ENCODE data around the gene GAA.
"Not testable (repeated sequence)": the region's sequence is repeated elsewhere in the genome, so short reads cannot be mapped to it uniquely, and the experiment has no call there.

The GAA gene

DNA sequence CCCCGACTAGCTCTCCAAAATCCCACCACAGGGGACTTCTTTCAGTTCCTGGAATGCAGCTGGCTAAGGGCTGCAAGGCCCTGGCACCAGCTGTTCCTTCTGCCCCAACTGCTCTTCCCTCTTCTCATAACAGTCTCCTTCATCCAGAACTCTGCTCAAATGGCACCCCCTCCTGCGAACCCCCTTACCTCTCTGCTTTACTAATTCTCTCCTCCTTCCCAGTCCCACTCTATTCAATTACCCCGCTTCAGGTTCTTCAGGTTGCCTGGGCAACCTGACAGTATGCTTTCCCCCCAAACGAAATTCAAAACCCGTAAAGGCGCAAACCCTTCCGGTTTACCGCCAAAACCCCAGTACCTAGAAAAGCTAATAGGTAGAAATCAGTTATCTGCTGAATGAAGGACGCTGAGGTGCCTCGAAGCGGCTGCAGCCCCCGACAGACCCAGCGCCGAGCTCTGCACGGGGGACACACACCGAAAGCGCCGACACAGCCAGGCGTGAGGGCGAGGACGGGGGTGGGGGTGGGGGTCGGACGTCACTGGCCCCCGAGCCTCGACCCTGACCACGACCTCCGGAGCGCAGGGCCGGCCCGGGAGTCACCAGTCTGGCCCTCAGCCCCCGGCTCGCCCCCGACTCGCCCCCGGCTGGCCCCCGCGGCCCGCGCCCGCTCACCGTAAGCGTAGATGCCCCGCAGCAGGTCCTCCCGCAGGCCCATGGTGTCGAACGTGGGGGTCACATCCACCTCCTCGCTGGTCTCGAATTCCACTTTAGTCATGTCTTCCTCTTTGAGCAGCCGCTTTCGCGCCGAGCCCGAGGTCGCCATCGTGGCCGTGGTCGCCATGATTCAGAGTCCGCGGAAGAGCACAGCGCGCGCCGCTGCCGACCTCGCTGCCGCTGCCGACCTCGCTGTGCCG lies 45.0 kb downstream of the GAA start:
- ATAC-seq (ENCODE audit: low read depth) (no peak), DNase-seq (ENCODE audit: low spot score in 2 of 2) (no peak)
- H3K27ac Mint-ChIP-seq: peak overlapping the region; percentile 93

GRCh38 chr17:80147035-80147822 lies 45.8 kb downstream of the GAA start, which contains the start of gene EIF4A3:
EIF4A3 (minus strand) TSS chr17:80147128; CDS start chr17:80146961, 167 bp downstream.
- Mint-ChIP-seq H3K27me3 (no peaks in the 10 kb centered on the region), H3K27ac (peak within 1 kb of the TSS; percentile 93), H3K4me3 (peak within 1 kb of the TSS; percentile 98), H3K36me3 (peaks cover 3% of the 10 kb centered on the region), H3K9me3 (no peaks in the 10 kb centered on the region), H3K4me1 (peaks cover 22% of the 10 kb centered on the region)
- DNase-seq (ENCODE audit: low spot score in 2 of 2) (peak; percentile 85 to 96), ATAC-seq (ENCODE audit: low read depth) (peak; percentile 92)

More for the DNA sequence above, 45.0 kb downstream of the GAA start:
- peak overlapping the region; percentile 98 for H3K4me3 Mint-ChIP-seq
- no peaks in the 10 kb centered on the region for H3K27me3 Mint-ChIP-seq
- H3K4me1 Mint-ChIP-seq: peaks cover 18% of the 10 kb centered on the region
- H3K9me3 Mint-ChIP-seq: no peaks in the 10 kb centered on the region
- peaks cover 3% of the 10 kb centered on the region for H3K36me3 Mint-ChIP-seq

- DNase-seq (ENCODE audit: low spot score in 2 of 2) (no peak), ATAC-seq (ENCODE audit: low read depth) (no peak)
- no peak overlapping the region for H3K4me3 Mint-ChIP-seq
- no peaks in the 10 kb centered on the region for H3K27me3 Mint-ChIP-seq
- H3K27ac Mint-ChIP-seq: no peak overlapping the region
- H3K9me3 Mint-ChIP-seq: peaks cover 5% of the 10 kb centered on the region
- peaks cover 14% of the 10 kb centered on the region for H3K4me1 Mint-ChIP-seq
- no peaks in the 10 kb centered on the region for H3K36me3 Mint-ChIP-seq
Observed at GRCh38 chr17:80151333-80151732, 50.0 kb downstream of the GAA start.

GRCh38 chr17:80152081-80152702 lies 50.8 kb downstream of the GAA start:
- no peak overlapping the region for H3K4me3 Mint-ChIP-seq

DNA sequence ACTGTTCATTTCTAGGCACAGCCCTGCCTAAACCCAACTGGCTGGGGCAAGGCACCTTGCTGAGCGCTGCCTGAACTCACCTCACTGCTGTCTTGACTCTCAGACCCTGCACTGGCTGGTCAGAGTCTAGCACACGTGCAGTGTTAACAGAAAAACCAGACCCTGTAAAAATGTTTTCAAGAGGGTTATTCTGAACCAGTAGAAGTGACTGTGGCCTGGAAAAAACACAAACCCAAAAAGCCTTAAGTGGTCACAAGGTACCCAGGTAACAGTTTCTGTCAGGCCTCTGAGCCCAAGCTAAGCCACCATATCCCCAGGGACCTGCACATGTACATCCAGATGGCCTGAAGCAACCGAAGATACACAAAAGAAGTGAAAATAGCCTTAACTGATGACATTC lies 51.6 kb downstream of the GAA start:
- no peaks in the 10 kb centered on the region for H3K27me3 Mint-ChIP-seq
- no peaks in the 10 kb centered on the region for H3K36me3 Mint-ChIP-seq
- H3K27ac Mint-ChIP-seq: no peak overlapping the region
- H3K4me3 Mint-ChIP-seq: no peak overlapping the region
- peaks cover 14% of the 10 kb centered on the region for H3K4me1 Mint-ChIP-seq
- DNase-seq (ENCODE audit: low spot score in 2 of 2) (no peak), ATAC-seq (ENCODE audit: low read depth) (peak; percentile 15)
- peaks cover 6% of the 10 kb centered on the region for H3K9me3 Mint-ChIP-seq

More at GRCh38 chr17:80152081-80152702, 50.8 kb downstream of the GAA start:
- H3K4me1 Mint-ChIP-seq: peaks cover 14% of the 10 kb centered on the region
- no peaks in the 10 kb centered on the region for H3K27me3 Mint-ChIP-seq
- no peak for ATAC-seq (ENCODE audit: low read depth)
- DNase-seq (ENCODE audit: low spot score in 2 of 2): no peak
- no peaks in the 10 kb centered on the region for H3K36me3 Mint-ChIP-seq
- H3K27ac Mint-ChIP-seq: no peak overlapping the region
- H3K9me3 Mint-ChIP-seq: peaks cover 6% of the 10 kb centered on the region

DNA sequence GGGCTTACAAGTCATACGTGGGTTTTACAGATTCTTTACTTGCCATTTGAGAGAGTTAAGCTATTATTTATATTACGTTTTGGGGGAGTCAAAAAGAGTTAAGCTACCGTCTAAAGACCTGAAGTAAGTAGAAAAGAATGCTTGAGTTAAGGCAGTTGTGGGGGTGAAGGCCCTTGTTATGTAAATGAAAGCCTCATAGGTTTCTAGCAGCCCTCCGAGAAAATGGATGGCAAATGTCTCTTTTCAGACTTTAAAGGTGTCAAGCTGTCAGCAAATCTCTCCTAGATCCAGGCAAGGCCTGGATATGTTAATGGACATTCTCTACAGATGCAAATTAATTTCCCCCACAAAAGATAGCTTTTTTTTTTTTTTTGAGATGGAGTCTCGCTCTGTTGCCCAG lies 52.8 kb downstream of the GAA start:
- ATAC-seq (ENCODE audit: low read depth) (no peak), DNase-seq (ENCODE audit: low spot score in 2 of 2) (no peak)
- no peaks in the 10 kb centered on the region for H3K36me3 Mint-ChIP-seq
- H3K27me3 Mint-ChIP-seq: no peaks in the 10 kb centered on the region
- H3K27ac Mint-ChIP-seq: no peak overlapping the region
- peaks cover 12% of the 10 kb centered on the region for H3K4me1 Mint-ChIP-seq
- H3K4me3 Mint-ChIP-seq: no peak overlapping the region
- H3K9me3 Mint-ChIP-seq: peaks cover 6% of the 10 kb centered on the region

GRCh38 chr17:80155600-80155999 lies 54.2 kb downstream of the GAA start:
- DNase-seq (ENCODE audit: low spot score in 2 of 2); H3K4me3 Mint-ChIP-seq; H3K9me3 Mint-ChIP-seq; H3K27me3 Mint-ChIP-seq; H3K27ac Mint-ChIP-seq; ATAC-seq (ENCODE audit: low read depth); H3K36me3 Mint-ChIP-seq: not testable (repeated sequence)
- H3K4me1 Mint-ChIP-seq: peaks cover 12% of the 10 kb centered on the region

GRCh38 chr17:80158846-80159245 lies 57.5 kb downstream of the GAA start:
- Mint-ChIP-seq H3K4me1 (peaks cover 2% of the 10 kb centered on the region), H3K36me3 (peaks cover 2% of the 10 kb centered on the region), H3K27ac (no peak overlapping the region)

GRCh38 chr17:80160536-80160935 lies 59.2 kb downstream of the GAA start:
- no peak overlapping the region for H3K27ac Mint-ChIP-seq
- no peak for ATAC-seq (ENCODE audit: low read depth)
- DNase-seq (ENCODE audit: low spot score in 2 of 2): no peak
- H3K4me3 Mint-ChIP-seq: no peak overlapping the region
- H3K4me1 Mint-ChIP-seq: peaks cover 2% of the 10 kb centered on the region
- peaks cover 18% of the 10 kb centered on the region for H3K27me3 Mint-ChIP-seq
- peaks cover 2% of the 10 kb centered on the region for H3K36me3 Mint-ChIP-seq
- peaks cover 4% of the 10 kb centered on the region for H3K9me3 Mint-ChIP-seq

More at GRCh38 chr17:80158846-80159245, 57.5 kb downstream of the GAA start:
- peaks cover 14% of the 10 kb centered on the region for H3K27me3 Mint-ChIP-seq
- H3K9me3 Mint-ChIP-seq: peaks cover 6% of the 10 kb centered on the region
- ATAC-seq (ENCODE audit: low read depth): no peak
- no peak for DNase-seq (ENCODE audit: low spot score in 2 of 2)
- H3K4me3 Mint-ChIP-seq: no peak overlapping the region

- DNase-seq (ENCODE audit: low spot score in 2 of 2): no peak
- Mint-ChIP-seq H3K36me3 (peaks cover 2% of the 10 kb centered on the region), H3K9me3 (no peaks in the 10 kb centered on the region), H3K27ac (no peak overlapping the region), H3K4me1 (peaks cover 2% of the 10 kb centered on the region), H3K4me3 (no peak overlapping the region), H3K27me3 (peaks cover 23% of the 10 kb centered on the region)
- ATAC-seq (ENCODE audit: low read depth): no peak
Observed at GRCh38 chr17:80163336-80163735, 62.0 kb downstream of the GAA start.

GRCh38 chr17:80164185-80164584 lies 62.8 kb downstream of the GAA start:
- Mint-ChIP-seq H3K9me3 (peaks cover 3% of the 10 kb centered on the region), H3K27me3 (peaks cover 28% of the 10 kb centered on the region), H3K27ac (no peak overlapping the region), H3K4me1 (peaks cover 2% of the 10 kb centered on the region), H3K36me3 (peaks cover 2% of the 10 kb centered on the region), H3K4me3 (no peak overlapping the region)
- DNase-seq (ENCODE audit: low spot score in 2 of 2) (no peak), ATAC-seq (ENCODE audit: low read depth) (no peak)

GRCh38 chr17:80166446-80166845 lies 65.1 kb downstream of the GAA start:
- no peaks in the 10 kb centered on the region for H3K4me1 Mint-ChIP-seq
- H3K4me3 Mint-ChIP-seq: no peak overlapping the region
- no peak overlapping the region for H3K27ac Mint-ChIP-seq
- ATAC-seq (ENCODE audit: low read depth) (no peak), DNase-seq (ENCODE audit: low spot score in 2 of 2) (no peak)
- H3K9me3 Mint-ChIP-seq: peaks cover 3% of the 10 kb centered on the region
- peaks cover 24% of the 10 kb centered on the region for H3K27me3 Mint-ChIP-seq
- H3K36me3 Mint-ChIP-seq: no peaks in the 10 kb centered on the region

DNA sequence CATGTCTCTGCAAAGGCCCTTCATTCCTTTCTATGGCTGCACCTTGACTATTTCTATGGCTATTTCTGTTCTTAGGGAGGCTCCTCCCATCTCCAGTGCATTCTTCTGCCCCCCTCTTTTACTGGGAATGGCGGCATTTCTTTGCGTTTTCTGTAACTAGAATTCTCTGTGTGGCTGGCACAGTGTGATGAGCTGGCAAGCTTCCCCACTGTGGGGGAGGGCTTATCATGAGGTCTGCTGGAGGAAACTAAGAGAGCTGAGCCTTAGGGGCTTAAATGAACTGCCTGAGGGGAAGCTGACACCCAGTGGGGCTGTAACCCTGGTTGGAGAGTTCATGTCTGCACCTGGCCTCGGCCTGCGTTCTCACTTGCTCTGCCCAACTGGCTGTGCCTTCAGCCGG lies 67.0 kb downstream of the GAA start:
- H3K9me3 Mint-ChIP-seq: peaks cover 3% of the 10 kb centered on the region
- H3K27me3 Mint-ChIP-seq: peaks cover 24% of the 10 kb centered on the region
- H3K4me1 Mint-ChIP-seq: no peaks in the 10 kb centered on the region
- H3K4me3 Mint-ChIP-seq: no peak overlapping the region
- ATAC-seq (ENCODE audit: low read depth): no peak
- DNase-seq (ENCODE audit: low spot score in 2 of 2): no peak
- H3K27ac Mint-ChIP-seq: no peak overlapping the region
- no peaks in the 10 kb centered on the region for H3K36me3 Mint-ChIP-seq

DNA sequence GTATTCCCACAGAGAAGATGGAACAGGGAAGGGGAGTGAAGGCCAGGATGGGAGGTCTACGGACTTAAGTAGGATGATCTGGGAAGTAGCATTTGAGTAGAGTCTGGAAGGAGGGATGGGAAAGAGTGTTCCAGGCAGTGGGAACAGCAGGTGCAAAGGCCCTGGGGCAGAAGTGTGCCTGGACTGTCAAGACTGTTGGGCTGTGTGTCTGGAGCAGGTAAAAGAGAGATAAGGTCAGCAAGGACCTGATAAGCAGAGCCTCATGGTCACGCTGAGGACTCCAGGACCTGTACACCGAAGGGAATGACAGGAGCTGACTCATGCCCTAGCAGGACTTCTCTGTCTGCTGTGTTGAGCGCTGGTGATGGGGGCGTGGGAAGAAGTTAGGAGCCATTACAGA lies 67.7 kb downstream of the GAA start:
- Mint-ChIP-seq H3K9me3 (peaks cover 3% of the 10 kb centered on the region), H3K4me1 (no peaks in the 10 kb centered on the region), H3K4me3 (no peak overlapping the region), H3K27ac (no peak overlapping the region), H3K36me3 (no peaks in the 10 kb centered on the region), H3K27me3 (peaks cover 24% of the 10 kb centered on the region)
- no peak for DNase-seq (ENCODE audit: low spot score in 2 of 2)
- no peak for ATAC-seq (ENCODE audit: low read depth)
